MM.1S (cell line): Measurements from ENCODE around the gene LMO1.

Experiments
- DNase-seq: peaks from one replicate; pipeline ENCODE4 v3.0.0-alpha.2; 2015
- H2AFZ ChIP-seq: fragments of 300-600 bp; sonication (generic); 2 replicates; pipeline ENCODE4 v1.6.0; 2016; ENCODE audit warnings: antibody characterized with exemption, low read length
- H3F3A ChIP-seq: fragments of 300-600 bp; sonication (generic); 2 replicates; pipeline ENCODE4 v1.6.1; 2016; ENCODE audit warnings: mild to moderate bottlenecking, antibody characterized with exemption, low read length, moderate library complexity, mixed read lengths; ENCODE audit not compliant: insufficient read depth
- H3K27ac ChIP-seq: fragments of 300-600 bp; sonication (generic); 2 replicates; pipeline ENCODE4 v1.5.1; 2016; ENCODE audit warnings: mild to moderate bottlenecking, low read length
- H3K27me3 ChIP-seq: fragments of 300-600 bp; sonication (generic); replicated peaks from 2 replicates; pipeline ENCODE4 v1.6.0; 2016; ENCODE audit warnings: low read length; ENCODE audit not compliant: insufficient read depth
- H3K36me3 ChIP-seq: fragments of 300-600 bp; sonication (generic); replicated peaks from 2 replicates; pipeline ENCODE4 v1.6.1; 2016; ENCODE audit warnings: mild to moderate bottlenecking, low read length, mixed read lengths; ENCODE audit not compliant: insufficient read depth
- H3K4me1 ChIP-seq: fragments of 300-600 bp; sonication (generic); 2 replicates; pipeline ENCODE4 v1.6.1; 2016; ENCODE audit warnings: low read length, mixed read lengths
- H3K4me2 ChIP-seq: fragments of 300-600 bp; sonication (generic); 2 replicates; pipeline ENCODE4 v1.6.0; 2016; ENCODE audit warnings: low read depth, low read length
- H3K4me3 ChIP-seq: fragments of 300-600 bp; sonication (generic); 2 replicates; pipeline ENCODE4 v1.5.1; 2016; ENCODE audit warnings: low read length, mixed read lengths
- H3K79me2 ChIP-seq: fragments of 300-600 bp; sonication (generic); 2 replicates; pipeline ENCODE4 v1.6.1; 2016; ENCODE audit warnings: mixed run types, low read length, mixed read lengths
- H3K9ac ChIP-seq: fragments of 300-600 bp; sonication (generic); 2 replicates; pipeline ENCODE4 v1.6.1; 2016; ENCODE audit warnings: low read length, mixed read lengths
- H3K9me2 ChIP-seq: fragments of 300-600 bp; sonication (generic); replicated peaks from 2 replicates; pipeline ENCODE4 v1.6.1; 2016; ENCODE audit warnings: mild to moderate bottlenecking, low read length, mixed read lengths; ENCODE audit not compliant: insufficient read depth
- H3K9me3 ChIP-seq: fragments of 300-600 bp; sonication (generic); replicated peaks from 2 replicates; pipeline ENCODE4 v1.6.1; 2016; ENCODE audit warnings: mild to moderate bottlenecking, low read length, mixed read lengths; ENCODE audit not compliant: insufficient read depth
- H4K20me1 ChIP-seq: fragments of 300-600 bp; sonication (generic); 2 replicates; pipeline ENCODE4 v1.6.1; 2016; ENCODE audit warnings: mild to moderate bottlenecking, low read length, moderate library complexity, mixed read lengths; ENCODE audit not compliant: insufficient read depth
- EZH2 ChIP-seq: fragments of 300-600 bp; sonication (generic); optimal IDR thresholded peaks from 2 replicates; pipeline ENCODE3; 2017; ENCODE audit warnings: low read depth, mild to moderate bottlenecking, antibody characterized with exemption, low read length, mixed read lengths
- EZH2phosphoT487 ChIP-seq: fragments of 300-600 bp; sonication (generic); IDR thresholded peaks from 2 replicates; pipeline ENCODE4 v1.6.1; 2018; ENCODE audit warnings: antibody characterized with exemption, low read length
- TF ChIP-seq, protein P1 (sequence below): fragments of 300-600 bp; sonication (generic); IDR thresholded peaks from 2 replicates; pipeline ENCODE4 v1.5.1; 2016; ENCODE audit warnings: antibody characterized with exemption, low read length, mixed read lengths

The LMO1 gene

DNA sequence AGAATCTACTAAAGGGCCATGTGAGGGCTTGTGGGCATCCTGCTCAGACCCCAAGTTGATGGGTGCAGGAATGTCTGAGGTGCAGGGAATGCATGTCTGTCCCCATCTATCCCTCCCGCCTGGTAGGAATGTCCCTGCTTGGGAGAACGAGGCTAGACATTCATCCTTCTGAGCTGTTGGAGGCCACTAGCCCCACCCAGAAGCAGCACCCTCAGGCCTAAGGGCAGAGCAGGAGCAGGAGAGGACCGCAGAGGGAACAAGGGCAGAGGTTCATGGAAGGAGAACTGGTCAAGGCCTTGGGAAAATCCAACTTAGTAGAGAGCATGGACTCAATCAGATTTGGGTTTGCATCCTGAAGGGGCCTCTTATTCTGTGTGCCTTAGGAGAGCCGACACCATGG is 22.1 kb upstream of the LMO1 start:
- Histone ChIP-seq H3K4me3 (no peak overlapping the region), H3K4me1 (no peaks in the 10 kb centered on the region), H4K20me1 (no peaks in the 10 kb centered on the region), H3K27me3 (no peaks in the 10 kb centered on the region), H2AFZ (no peak overlapping the region), H3K9me3 (no peaks in the 10 kb centered on the region), H3K9ac (no peak overlapping the region), H3F3A (no peaks in the 10 kb centered on the region), H3K4me2 (no peak overlapping the region), H3K9me2 (no peaks in the 10 kb centered on the region), H3K36me3 (no peaks in the 10 kb centered on the region), H3K79me2 (no peaks in the 10 kb centered on the region), H3K27ac (no peak overlapping the region)
- DNase-seq, result no peak
- TF ChIP-seq EZH2 (no peak), EZH2phosphoT487 (no peak)
- TF ChIP-seq, protein P1, sequence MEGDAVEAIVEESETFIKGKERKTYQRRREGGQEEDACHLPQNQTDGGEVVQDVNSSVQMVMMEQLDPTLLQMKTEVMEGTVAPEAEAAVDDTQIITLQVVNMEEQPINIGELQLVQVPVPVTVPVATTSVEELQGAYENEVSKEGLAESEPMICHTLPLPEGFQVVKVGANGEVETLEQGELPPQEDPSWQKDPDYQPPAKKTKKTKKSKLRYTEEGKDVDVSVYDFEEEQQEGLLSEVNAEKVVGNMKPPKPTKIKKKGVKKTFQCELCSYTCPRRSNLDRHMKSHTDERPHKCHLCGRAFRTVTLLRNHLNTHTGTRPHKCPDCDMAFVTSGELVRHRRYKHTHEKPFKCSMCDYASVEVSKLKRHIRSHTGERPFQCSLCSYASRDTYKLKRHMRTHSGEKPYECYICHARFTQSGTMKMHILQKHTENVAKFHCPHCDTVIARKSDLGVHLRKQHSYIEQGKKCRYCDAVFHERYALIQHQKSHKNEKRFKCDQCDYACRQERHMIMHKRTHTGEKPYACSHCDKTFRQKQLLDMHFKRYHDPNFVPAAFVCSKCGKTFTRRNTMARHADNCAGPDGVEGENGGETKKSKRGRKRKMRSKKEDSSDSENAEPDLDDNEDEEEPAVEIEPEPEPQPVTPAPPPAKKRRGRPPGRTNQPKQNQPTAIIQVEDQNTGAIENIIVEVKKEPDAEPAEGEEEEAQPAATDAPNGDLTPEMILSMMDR, result no peak

GRCh38 chr11:8285228-8285627 is 21.6 kb upstream of the LMO1 start:
- TF ChIP-seq EZH2phosphoT487 (no peak), EZH2 (no peak)
- TF ChIP-seq, protein P1, result no peak
- H3K4me1 ChIP-seq, result no peaks in the 10 kb centered on the region
- H3K9ac ChIP-seq, result no peak overlapping the region
- H3F3A ChIP-seq, result no peaks in the 10 kb centered on the region
- H3K27me3 ChIP-seq, result no peaks in the 10 kb centered on the region
- H4K20me1 ChIP-seq, result no peaks in the 10 kb centered on the region
- no peak overlapping the region for H3K27ac ChIP-seq
- H3K79me2 ChIP-seq, result no peaks in the 10 kb centered on the region
- no peak overlapping the region for H2AFZ ChIP-seq
- DNase-seq, result no peak
- no peaks in the 10 kb centered on the region for H3K9me2 ChIP-seq
- H3K36me3 ChIP-seq, result no peaks in the 10 kb centered on the region
- no peak overlapping the region for H3K4me3 ChIP-seq
- no peaks in the 10 kb centered on the region for H3K9me3 ChIP-seq
- H3K4me2 ChIP-seq, result no peak overlapping the region

DNA sequence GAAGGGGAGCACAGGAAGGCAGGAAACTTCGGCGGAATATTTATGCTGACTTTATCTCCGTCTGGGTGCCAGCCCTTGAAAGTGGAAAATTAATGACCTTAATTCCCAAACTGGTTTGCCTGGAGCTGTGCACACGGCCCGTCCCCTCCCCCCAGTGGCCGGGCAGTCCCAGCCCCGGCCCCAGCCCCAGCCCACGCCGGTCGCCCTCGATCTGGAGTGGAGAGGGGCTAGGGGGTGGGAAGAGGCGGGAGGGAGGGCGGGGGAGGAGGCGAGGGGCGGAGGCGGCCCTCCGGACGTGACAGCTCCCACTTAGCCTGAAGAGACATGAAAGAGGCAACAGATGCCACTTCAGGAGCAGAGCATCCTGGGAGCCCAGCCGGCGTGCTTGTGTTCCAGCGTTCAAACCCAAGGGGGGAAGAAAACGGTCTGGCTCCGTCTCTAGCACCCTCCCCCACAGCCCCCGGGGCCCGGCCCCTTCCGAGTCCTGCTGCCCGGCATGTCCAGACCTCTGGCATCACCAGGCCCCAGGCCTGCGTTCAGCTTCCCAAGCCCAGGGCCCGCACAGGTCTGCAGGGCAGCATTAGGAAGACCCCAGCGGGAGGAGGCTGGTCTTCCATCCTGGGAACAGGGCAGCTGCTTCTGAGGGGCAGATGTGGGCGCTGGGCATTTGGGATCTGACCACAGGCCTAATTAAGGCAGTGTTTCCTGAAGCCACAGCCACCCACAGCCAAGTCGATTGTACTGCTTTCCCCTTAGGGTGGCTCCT is 20.0 kb upstream of the LMO1 start:
- H3K79me2 ChIP-seq, result no peaks in the 10 kb centered on the region
- no peak overlapping the region for H3K27ac ChIP-seq
- TF ChIP-seq EZH2 (no peak), EZH2phosphoT487 (no peak)
- TF ChIP-seq, protein P1, result no peak
- H3K4me2 ChIP-seq, result no peak overlapping the region
- no peak overlapping the region for H3K9ac ChIP-seq
- no peak overlapping the region for H2AFZ ChIP-seq
- H3K36me3 ChIP-seq, result no peaks in the 10 kb centered on the region
- DNase-seq, result no peak
- no peaks in the 10 kb centered on the region for H3K9me3 ChIP-seq
- H3K4me3 ChIP-seq, result no peak overlapping the region
- H3K27me3 ChIP-seq, result no peaks in the 10 kb centered on the region
- H4K20me1 ChIP-seq, result no peaks in the 10 kb centered on the region
- no peaks in the 10 kb centered on the region for H3F3A ChIP-seq
- H3K9me2 ChIP-seq, result no peaks in the 10 kb centered on the region
- H3K4me1 ChIP-seq, result no peaks in the 10 kb centered on the region
